Measurements from ENCODE around the gene MIPOL1.

GRCh38 chr14:37181441-37181840 is 16.3 kb upstream of the MIPOL1 start:
- no peak for TF ChIP-seq POLR2A (IDR thresholded peaks at IDR 0.05; ENCODE audit: low read depth, low read length)
- no peak for TF ChIP-seq TAF1 (IDR thresholded peaks at IDR 0.05; ENCODE audit: borderline replicate concordance, low read depth, low read length)
